Right atrium auricular region (tissue), 2 donors: ENCODE measurements around the gene TTC21A. TPM values are rescaled to one million over a fixed set of nuclear protein-coding genes. Genes with fewer than 3 reads are reported as not detected.
A peak's percentile ranks its signal among the peaks of the same experiment; 100 is the strongest.

Experiments used
- DNase-seq: peaks from one replicate; pipeline ENCODE4 v3.0.0-alpha.2; 2019; ENCODE audit warnings: low spot score
- H3K27ac ChIP-seq, 2 donors: fragments of 200-600 bp; sonication (generic); 1 replicate in 1 of 2; 2 replicates in 1 of 2; pipeline ENCODE4 v1.5.1; 2016 to 2019
- H3K27me3 ChIP-seq, 2 donors: fragments of 200-600 bp; sonication (generic); one replicate each; pipeline versions ENCODE4 v1.5.1 to v1.6.0; 2017 to 2019
- H3K36me3 ChIP-seq: fragments of 200-600 bp; sonication (generic); one replicate; pipeline ENCODE4 v1.5.1; 2016
- H3K4me1 ChIP-seq, 2 donors: fragments of 200-600 bp; sonication (generic); one replicate each; pipeline versions ENCODE4 v1.5.1 to v1.6.0; 2017 to 2019
- H3K4me3 ChIP-seq, 2 donors: fragments of 200-600 bp; sonication (generic); 1 replicate in 1 of 2; 2 replicates in 1 of 2; pipeline ENCODE4 v1.5.1; 2017 to 2019; ENCODE audit warnings: mild to moderate bottlenecking in 1 of 2, moderate library complexity in 1 of 2
- H3K9me3 ChIP-seq, 2 donors: fragments of 200-600 bp; sonication (generic); one replicate each; pipeline ENCODE4 v1.5.1; 2019
- total RNA-seq, 2 donors: library from RNA; depleted of rRNA; stranded (reverse); fragments of >200 nt; gene quantifications; one replicate each; pipeline ENCODE4 v1.1.0, GENCODE V29; 2016
- TF ChIP-seq, protein P1 (sequence below), 2 donors: fragments of 200-600 bp; sonication (generic); IDR thresholded peaks; one replicate each; pipeline ENCODE4 v1.5.1; 2019; ENCODE audit warnings: antibody characterized with exemption in 2 of 2

TTC21A gene
- total RNA-seq, 2 donors from 2014 or later, result 0.85 to 1.8 TPM

DNA sequence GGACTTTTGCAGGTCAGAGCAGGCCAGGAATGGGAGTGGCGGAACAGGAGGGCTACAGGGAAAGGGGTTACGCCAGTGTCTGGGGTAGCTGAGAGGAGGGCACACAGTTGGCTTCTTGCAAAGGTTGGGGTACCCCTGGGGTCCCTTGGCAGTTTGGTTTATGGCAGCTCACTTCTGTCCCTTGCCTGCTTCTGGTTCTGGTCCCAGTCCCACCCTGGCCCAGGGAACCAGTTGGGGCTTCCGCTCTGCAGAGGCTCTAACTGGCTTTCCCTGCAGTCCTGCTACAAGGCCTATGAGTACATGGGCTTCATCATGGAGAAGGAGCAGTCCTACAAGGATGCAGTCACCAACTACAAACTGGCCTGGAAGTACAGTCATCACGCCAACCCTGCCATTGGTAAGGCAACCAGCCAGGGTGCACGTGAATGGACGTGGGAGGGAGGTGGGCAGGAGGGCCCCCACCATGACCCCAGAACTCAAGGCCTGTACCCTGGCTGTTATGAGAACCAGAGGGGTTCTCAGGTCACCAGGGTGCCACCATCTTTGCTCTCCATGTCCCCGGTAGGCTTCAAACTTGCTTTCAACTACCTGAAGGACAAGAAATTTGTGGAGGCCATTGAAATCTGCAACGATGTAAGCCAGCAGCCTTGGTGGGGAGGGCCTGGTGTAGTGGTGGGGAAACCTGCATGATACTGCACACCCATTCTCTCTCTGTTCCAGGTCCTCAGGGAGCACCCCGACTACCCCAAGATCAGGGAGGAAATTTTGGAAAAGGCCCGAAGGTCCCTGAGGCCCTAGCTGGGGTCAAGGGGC lies 30.7 kb downstream of the TTC21A start:
- H3K27me3 ChIP-seq, result no peaks in the 10 kb centered on the region
- no peak for DNase-seq
- TF ChIP-seq, protein P1, sequence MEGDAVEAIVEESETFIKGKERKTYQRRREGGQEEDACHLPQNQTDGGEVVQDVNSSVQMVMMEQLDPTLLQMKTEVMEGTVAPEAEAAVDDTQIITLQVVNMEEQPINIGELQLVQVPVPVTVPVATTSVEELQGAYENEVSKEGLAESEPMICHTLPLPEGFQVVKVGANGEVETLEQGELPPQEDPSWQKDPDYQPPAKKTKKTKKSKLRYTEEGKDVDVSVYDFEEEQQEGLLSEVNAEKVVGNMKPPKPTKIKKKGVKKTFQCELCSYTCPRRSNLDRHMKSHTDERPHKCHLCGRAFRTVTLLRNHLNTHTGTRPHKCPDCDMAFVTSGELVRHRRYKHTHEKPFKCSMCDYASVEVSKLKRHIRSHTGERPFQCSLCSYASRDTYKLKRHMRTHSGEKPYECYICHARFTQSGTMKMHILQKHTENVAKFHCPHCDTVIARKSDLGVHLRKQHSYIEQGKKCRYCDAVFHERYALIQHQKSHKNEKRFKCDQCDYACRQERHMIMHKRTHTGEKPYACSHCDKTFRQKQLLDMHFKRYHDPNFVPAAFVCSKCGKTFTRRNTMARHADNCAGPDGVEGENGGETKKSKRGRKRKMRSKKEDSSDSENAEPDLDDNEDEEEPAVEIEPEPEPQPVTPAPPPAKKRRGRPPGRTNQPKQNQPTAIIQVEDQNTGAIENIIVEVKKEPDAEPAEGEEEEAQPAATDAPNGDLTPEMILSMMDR (IDR thresholded peaks at IDR 0.05), result no peak
- no peak overlapping the region for H3K4me3 ChIP-seq
- no peak overlapping the region for H3K27ac ChIP-seq
- peaks cover 21% of the 10 kb centered on the region for H3K36me3 ChIP-seq
- no peaks in the 10 kb centered on the region for H3K9me3 ChIP-seq
- peaks cover 0 to 83% of the 10 kb centered on the region in 2 donors for H3K4me1 ChIP-seq

DNA sequence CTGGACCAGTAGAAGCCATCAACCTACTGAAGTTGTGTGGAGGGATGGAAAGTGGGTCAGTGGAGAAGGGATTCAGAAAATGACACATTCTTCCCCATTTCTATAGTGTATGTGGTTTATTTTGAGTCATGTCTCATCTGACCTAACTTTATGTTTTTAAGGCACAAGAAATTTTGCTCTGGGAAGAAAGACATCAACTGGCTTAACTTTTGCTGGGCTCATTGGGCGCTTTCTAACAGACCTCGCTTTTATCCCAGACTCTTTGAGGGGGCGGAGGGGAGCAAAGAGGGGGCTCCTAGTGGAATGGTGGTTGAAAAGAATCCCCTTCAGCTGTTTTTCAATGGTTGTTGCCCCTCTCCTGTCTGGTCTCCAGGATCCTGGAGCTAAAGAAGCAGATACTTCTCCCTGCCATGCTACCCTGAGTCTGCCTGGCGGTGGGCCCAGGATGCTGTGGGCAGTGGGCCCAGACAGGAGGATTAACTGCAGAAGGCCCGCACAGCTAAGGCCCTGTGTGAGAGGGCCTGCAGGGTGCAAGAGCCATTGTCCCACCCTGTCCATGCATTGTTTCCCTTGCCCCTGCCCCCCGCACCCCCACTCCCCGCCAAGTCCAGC lies 31.4 kb downstream of the TTC21A start:
- H3K4me1 ChIP-seq, result peaks cover 0 to 83% of the 10 kb centered on the region in 2 donors
- no peak for DNase-seq
- no peak overlapping the region for H3K4me3 ChIP-seq
- TF ChIP-seq, protein P1 (IDR thresholded peaks at IDR 0.05), result no peak
- H3K27me3 ChIP-seq, result no peaks in the 10 kb centered on the region
- H3K27ac ChIP-seq, result peak overlapping the region; percentile 44 to 56
- H3K9me3 ChIP-seq, result no peaks in the 10 kb centered on the region
- H3K36me3 ChIP-seq, result peaks cover 28% of the 10 kb centered on the region

DNA sequence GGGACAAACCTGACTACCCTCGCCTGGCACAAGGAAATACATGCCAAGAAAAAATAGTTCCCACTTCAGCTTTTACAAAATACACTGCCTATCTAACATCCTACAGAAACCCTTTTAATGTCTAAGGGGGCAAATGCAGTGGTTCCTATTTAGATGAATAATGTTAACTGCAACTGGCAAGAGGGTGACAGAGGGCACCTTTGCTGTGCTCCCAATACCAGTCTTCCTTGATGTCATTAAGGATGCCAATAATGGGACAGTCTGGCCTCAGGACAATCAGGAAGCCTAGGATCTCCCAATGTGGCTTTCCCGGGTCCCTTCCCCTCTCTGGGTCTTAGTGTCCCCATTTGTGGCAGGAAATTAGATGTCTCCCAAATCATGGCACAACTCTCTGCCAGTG lies 32.0 kb downstream of the TTC21A start:
- Histone ChIP-seq H3K27me3 (no peaks in the 10 kb centered on the region), H3K4me3 (no peak overlapping the region), H3K36me3 (peaks cover 34% of the 10 kb centered on the region), H3K9me3 (no peaks in the 10 kb centered on the region), H3K27ac (peak overlapping the region; percentile 44 to 56), H3K4me1 (peaks cover 0 to 83% of the 10 kb centered on the region in 2 donors)
- TF ChIP-seq, protein P1 (IDR thresholded peaks at IDR 0.05), result no peak
- no peak for DNase-seq

DNA sequence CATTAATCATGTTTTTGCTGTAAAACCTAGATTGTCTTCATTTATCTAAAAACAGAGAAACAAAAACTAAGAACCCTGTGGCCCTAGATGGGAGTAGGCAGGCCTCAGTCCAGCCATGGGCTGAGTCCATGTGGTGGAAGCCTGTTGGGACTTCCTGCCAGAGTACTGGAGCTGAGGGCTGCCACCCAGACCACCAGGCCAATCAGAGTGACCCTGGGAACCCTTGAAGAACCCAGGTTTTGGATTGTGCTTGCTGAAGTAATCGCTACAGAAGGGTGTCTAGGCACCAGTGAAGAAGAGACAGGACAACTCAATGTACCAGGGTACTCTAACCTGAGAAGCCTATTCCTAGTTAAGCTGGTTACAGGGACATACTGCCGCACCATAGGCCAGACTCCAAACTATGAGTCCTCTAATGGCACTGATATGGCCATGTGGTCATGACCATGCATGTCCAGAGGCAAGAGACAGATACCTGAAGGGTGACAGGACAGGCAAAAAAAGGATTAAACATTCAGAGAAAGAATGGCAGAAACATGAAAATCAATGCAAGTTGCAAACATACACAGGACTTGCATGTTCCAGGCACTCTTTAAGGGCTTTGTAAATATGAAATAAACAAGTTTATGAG lies 33.0 kb downstream of the TTC21A start:
- Histone ChIP-seq H3K4me1 (peaks cover 0 to 81% of the 10 kb centered on the region in 2 donors), H3K27ac (peak overlapping the region; percentile 44 to 56), H3K4me3 (no peak overlapping the region), H3K27me3 (no peaks in the 10 kb centered on the region), H3K9me3 (no peaks in the 10 kb centered on the region), H3K36me3 (peaks cover 44% of the 10 kb centered on the region)
- TF ChIP-seq, protein P1 (IDR thresholded peaks at IDR 0.05), result no peak
- no peak for DNase-seq

DNA sequence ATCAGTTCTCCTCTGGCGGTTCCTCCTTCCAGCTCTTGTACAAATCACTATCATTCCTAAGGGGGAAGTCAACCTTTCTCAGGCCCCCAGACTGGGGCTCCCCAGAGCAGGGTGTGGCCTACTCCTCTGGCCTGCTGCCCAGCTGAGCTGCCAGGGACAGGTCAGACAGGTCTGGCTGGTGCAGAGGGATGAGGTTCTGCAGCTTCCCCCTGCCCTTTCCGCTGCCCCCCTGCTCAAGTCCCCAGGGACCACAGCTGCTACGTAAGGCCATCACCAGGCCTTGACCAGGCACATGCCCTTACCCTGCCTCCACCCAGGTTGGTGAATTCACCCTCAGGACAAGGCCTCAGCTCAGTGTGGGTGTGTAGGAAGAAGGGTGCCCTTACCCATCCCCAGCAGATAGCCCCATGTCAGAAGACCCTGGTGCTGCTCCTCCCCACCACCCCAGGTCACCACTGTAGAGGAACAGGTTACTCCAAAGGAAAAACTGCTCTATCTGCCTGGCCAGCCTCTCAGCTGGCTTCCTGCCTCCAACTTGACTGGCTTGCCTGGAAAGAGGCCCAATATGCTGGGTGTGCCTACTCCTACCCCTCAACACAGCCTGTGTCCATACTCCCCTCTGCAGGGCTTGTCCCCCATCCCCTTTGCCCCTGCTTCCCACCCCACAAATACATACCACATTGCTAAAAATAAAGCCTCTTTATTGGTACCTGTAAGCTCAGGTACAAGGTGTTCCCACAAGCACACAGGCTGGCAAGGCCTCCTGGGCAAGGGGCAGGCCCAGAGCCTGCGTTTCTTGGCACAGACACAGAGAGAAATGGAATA lies 33.9 kb downstream of the TTC21A start:
- DNase-seq, result no peak
- Histone ChIP-seq H3K4me3 (no peak overlapping the region), H3K27me3 (no peaks in the 10 kb centered on the region), H3K27ac (peak overlapping the region; percentile 42 to 56), H3K36me3 (peaks cover 53% of the 10 kb centered on the region), H3K9me3 (no peaks in the 10 kb centered on the region), H3K4me1 (peaks cover 0 to 81% of the 10 kb centered on the region in 2 donors)
- TF ChIP-seq, protein P1 (IDR thresholded peaks at IDR 0.05), result no peak
